Activated naive CD8-positive, alpha-beta T cell (primary cell): Measurements from ENCODE around the gene WARS2.

Experiments
- H3K27ac Mint-ChIP-seq: one replicate; pipeline ENCODE4 v1.8.0; 2021; ENCODE audit warnings: mixed read lengths
- H3K27me3 Mint-ChIP-seq: one replicate; pipeline ENCODE4 v1.8.0; 2021; ENCODE audit warnings: mixed read lengths
- H3K36me3 Mint-ChIP-seq: one replicate; pipeline ENCODE4 v1.8.0; 2021; ENCODE audit warnings: mixed read lengths
- H3K4me1 Mint-ChIP-seq: one replicate; pipeline ENCODE4 v1.8.0; 2021; ENCODE audit warnings: low read depth, mixed read lengths
- H3K4me3 Mint-ChIP-seq: one replicate; pipeline ENCODE4 v1.8.0; 2021; ENCODE audit warnings: mild to moderate bottlenecking, mixed read lengths
- H3K9me3 Mint-ChIP-seq: one replicate; pipeline ENCODE4 v1.8.0; 2021; ENCODE audit warnings: low read depth, mixed read lengths

WARS2 gene

GRCh38 chr1:118999348-119000071 lies 140.9 kb downstream of the WARS2 start:
- Mint-ChIP-seq H3K27me3 (peaks cover 52% of the 10 kb centered on the region), H3K4me1 (peaks cover 12% of the 10 kb centered on the region), H3K27ac (no peak overlapping the region), H3K36me3 (peaks cover 2% of the 10 kb centered on the region), H3K9me3 (no peaks in the 10 kb centered on the region), H3K4me3 (no peak overlapping the region)

- Mint-ChIP-seq H3K4me3 (no peak overlapping the region), H3K27ac (no peak overlapping the region), H3K9me3 (no peaks in the 10 kb centered on the region), H3K27me3 (peaks cover 49% of the 10 kb centered on the region), H3K36me3 (no peaks in the 10 kb centered on the region), H3K4me1 (peaks cover 12% of the 10 kb centered on the region)
Measured at GRCh38 chr1:118998171-118998570, 142.3 kb downstream of the WARS2 start.

GRCh38 chr1:118997225-118997624 lies 143.2 kb downstream of the WARS2 start:
- no peaks in the 10 kb centered on the region for H3K36me3 Mint-ChIP-seq
- peaks cover 12% of the 10 kb centered on the region for H3K4me1 Mint-ChIP-seq
- H3K9me3 Mint-ChIP-seq = no peaks in the 10 kb centered on the region
- H3K27me3 Mint-ChIP-seq = peaks cover 45% of the 10 kb centered on the region
- no peak overlapping the region for H3K4me3 Mint-ChIP-seq
- no peak overlapping the region for H3K27ac Mint-ChIP-seq

- H3K36me3 Mint-ChIP-seq = no peaks in the 10 kb centered on the region
- no peak overlapping the region for H3K4me3 Mint-ChIP-seq
- peaks cover 53% of the 10 kb centered on the region for H3K27me3 Mint-ChIP-seq
- no peaks in the 10 kb centered on the region for H3K9me3 Mint-ChIP-seq
- peaks cover 8% of the 10 kb centered on the region for H3K4me1 Mint-ChIP-seq
- no peak overlapping the region for H3K27ac Mint-ChIP-seq
Measured at GRCh38 chr1:118995312-118996016, 145.0 kb downstream of the WARS2 start.

- no peak overlapping the region for H3K27ac Mint-ChIP-seq
- H3K9me3 Mint-ChIP-seq = no peaks in the 10 kb centered on the region
- H3K36me3 Mint-ChIP-seq = no peaks in the 10 kb centered on the region
- H3K27me3 Mint-ChIP-seq = peaks cover 54% of the 10 kb centered on the region
- peaks cover 8% of the 10 kb centered on the region for H3K4me1 Mint-ChIP-seq
- no peak overlapping the region for H3K4me3 Mint-ChIP-seq
Measured at GRCh38 chr1:118993700-118994026, 146.8 kb downstream of the WARS2 start.

GRCh38 chr1:118992868-118993699 lies 147.4 kb downstream of the WARS2 start:
- no peak overlapping the region for H3K4me3 Mint-ChIP-seq
- peaks cover 12% of the 10 kb centered on the region for H3K4me1 Mint-ChIP-seq
- H3K36me3 Mint-ChIP-seq = no peaks in the 10 kb centered on the region
- H3K27me3 Mint-ChIP-seq = peaks cover 55% of the 10 kb centered on the region
- H3K27ac Mint-ChIP-seq = no peak overlapping the region
- no peaks in the 10 kb centered on the region for H3K9me3 Mint-ChIP-seq

- H3K4me3 Mint-ChIP-seq = no peak overlapping the region
- H3K36me3 Mint-ChIP-seq = no peaks in the 10 kb centered on the region
- H3K4me1 Mint-ChIP-seq = peaks cover 14% of the 10 kb centered on the region
- peaks cover 50% of the 10 kb centered on the region for H3K27me3 Mint-ChIP-seq
- H3K9me3 Mint-ChIP-seq = no peaks in the 10 kb centered on the region
- H3K27ac Mint-ChIP-seq = peak overlapping the region; percentile 70
Measured at GRCh38 chr1:118992237-118992825, 148.1 kb downstream of the WARS2 start.

GRCh38 chr1:118991448-118991847 lies 149.0 kb downstream of the WARS2 start:
- Mint-ChIP-seq H3K27ac (no peak overlapping the region), H3K4me3 (no peak overlapping the region), H3K36me3 (no peaks in the 10 kb centered on the region), H3K4me1 (peaks cover 21% of the 10 kb centered on the region), H3K27me3 (peaks cover 55% of the 10 kb centered on the region), H3K9me3 (no peaks in the 10 kb centered on the region)

- Mint-ChIP-seq H3K27me3 (peaks cover 57% of the 10 kb centered on the region), H3K9me3 (no peaks in the 10 kb centered on the region), H3K27ac (no peak overlapping the region), H3K36me3 (no peaks in the 10 kb centered on the region), H3K4me3 (no peak overlapping the region), H3K4me1 (peaks cover 25% of the 10 kb centered on the region)
Measured at GRCh38 chr1:118990513-118991152, 149.8 kb downstream of the WARS2 start.

- Mint-ChIP-seq H3K4me1 (peaks cover 32% of the 10 kb centered on the region), H3K36me3 (no peaks in the 10 kb centered on the region), H3K27ac (no peak overlapping the region), H3K27me3 (peaks cover 56% of the 10 kb centered on the region), H3K9me3 (no peaks in the 10 kb centered on the region), H3K4me3 (no peak overlapping the region)
Measured at GRCh38 chr1:118989878-118990378, 150.5 kb downstream of the WARS2 start.

- Mint-ChIP-seq H3K27me3 (peaks cover 56% of the 10 kb centered on the region), H3K36me3 (no peaks in the 10 kb centered on the region), H3K9me3 (no peaks in the 10 kb centered on the region), H3K27ac (no peak overlapping the region), H3K4me1 (peaks cover 36% of the 10 kb centered on the region), H3K4me3 (no peak overlapping the region)
Measured at GRCh38 chr1:118989006-118989815, 151.2 kb downstream of the WARS2 start.

- no peaks in the 10 kb centered on the region for H3K9me3 Mint-ChIP-seq
- no peak within 1 kb of the TSS for H3K27ac Mint-ChIP-seq
- peaks cover 43% of the 10 kb centered on the region for H3K4me1 Mint-ChIP-seq
- H3K27me3 Mint-ChIP-seq = peaks cover 58% of the 10 kb centered on the region
- H3K4me3 Mint-ChIP-seq = peak within 1 kb of the TSS; percentile 63
- H3K36me3 Mint-ChIP-seq = peaks cover 2% of the 10 kb centered on the region
Measured at GRCh38 chr1:118988186-118989005, 152.1 kb downstream of the WARS2 start, which contains the start of gene TBX15. Gene TBX15, minus strand, starts transcription at chr1:118988343. Its CDS starts 548 bp downstream, at chr1:118987795.
